Tongue (tissue), 2 donors: ENCODE data around the gene CCNL2. TPM values are rescaled to one million over a fixed set of nuclear protein-coding genes. Genes with fewer than 3 reads are reported as not detected.
"Not testable (repeated sequence)": the region's sequence is repeated elsewhere in the genome, so short reads cannot be mapped to it uniquely, and the experiment has no call there.

Experiments
- DNase-seq: peaks from one replicate; pipeline ENCODE4 v3.0.0-alpha.2; 2015
- total RNA-seq: library from RNA; depleted of rRNA; stranded (reverse); fragments of >200 nt; gene quantifications from one replicate; pipeline ENCODE4 v1.2.3, GENCODE V29; 2014

The CCNL2 gene
- total RNA-seq, 1 donor from 2014 or later: 174 TPM

DNA sequence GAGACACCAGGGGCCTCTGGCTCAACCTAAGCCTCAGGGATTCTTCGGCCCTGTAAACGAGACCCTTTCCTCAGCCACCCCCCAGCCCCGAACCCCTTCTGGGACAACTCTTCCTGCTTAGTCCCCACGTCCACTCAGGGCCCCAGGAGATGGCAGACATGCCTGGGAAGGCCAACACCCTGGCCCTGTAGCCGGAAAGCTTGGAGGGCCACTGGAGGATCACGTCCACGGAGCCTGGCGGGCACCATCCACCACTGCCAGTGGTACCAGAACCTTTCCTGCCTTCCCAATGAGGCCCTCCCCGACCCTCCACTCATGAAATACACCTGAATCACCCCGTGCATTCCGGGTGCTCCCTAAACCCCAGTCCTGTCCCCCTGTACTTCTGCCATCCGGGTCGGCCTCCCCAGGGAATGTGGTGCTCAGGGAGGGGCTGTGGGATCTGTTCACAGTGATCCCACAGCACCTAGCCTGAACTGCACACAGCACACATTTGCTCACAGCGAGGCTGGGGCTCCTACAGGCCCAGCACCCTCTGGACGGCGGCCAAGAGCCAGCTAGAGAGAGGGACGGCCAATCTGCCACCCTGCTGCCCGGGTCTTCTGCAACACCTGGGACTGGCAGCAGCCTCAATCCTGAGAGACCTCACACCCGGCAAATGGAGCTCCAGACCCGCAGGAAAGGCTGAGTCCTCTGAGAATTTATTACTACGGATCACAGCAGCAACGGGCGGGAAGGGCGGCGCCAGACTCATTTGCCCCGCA, 25.9 kb downstream of the CCNL2 start:
- DNase-seq: no peak

DNA sequence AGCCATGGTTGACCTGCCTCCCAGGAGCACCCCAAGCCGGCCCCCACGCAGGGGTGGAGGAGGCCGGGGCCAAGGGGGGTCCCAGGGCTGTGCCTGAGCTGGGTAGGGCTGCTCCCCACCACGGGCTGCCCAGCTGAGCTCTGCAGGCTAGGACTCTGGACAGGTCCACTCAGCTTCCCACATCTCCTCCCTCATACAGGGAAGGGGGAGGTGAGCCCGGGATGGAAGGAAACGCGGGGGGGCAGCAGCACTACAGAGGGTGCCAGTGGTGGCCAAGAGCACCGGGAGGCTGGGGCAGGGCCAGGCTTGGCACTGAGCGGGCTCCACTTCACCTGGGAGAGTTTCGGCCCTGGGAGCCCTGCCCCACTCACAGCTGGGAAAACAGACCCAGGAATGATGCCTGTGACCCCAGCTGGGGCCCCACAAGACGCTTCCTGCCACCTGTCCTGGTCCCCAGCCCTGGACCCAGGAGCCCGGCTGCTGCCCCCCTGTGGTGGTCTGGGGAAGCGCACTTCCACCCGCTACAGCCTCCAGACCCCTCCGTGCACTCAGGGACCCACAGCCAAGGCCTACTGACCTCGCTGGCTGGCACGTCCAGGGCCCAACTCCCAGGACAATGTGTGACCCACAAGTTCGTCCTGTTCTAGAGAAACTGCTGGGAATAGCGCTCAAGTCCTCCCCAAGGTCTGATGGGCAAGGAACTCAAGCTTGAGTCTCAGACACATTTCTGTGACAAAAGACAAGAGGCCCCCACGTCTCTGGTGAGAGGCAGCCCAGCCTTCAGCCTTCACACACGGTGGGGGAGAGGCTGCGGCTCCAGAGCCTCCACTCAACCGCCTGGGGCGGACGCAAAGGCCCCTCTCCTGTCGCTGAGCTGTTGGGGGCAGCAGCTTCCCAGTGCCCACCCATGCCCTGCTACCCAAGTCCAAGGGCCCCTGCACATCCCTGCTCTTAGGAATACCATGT, 27.1 kb downstream of the CCNL2 start:
- DNase-seq: peak; percentile 74

DNA sequence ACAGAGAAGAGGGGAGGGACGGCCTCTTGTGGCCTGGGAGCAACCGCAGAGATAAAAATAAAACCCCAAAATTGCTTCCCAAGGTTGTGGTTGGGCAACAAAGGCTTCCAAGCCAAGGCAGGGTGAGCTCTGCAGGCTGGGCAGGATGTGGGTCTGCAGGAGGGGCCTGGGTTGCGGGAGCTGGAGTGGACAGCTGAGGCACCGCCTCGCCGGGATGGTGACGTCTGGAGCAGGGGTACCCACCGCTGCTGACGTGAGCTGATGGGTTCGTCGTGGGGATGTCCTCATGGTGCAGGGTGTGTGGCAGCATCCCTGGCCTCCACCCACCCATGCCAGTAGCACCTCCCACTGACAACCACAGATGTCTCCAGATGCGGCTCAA, 27.8 kb downstream of the CCNL2 start:
- DNase-seq: no peak

DNA sequence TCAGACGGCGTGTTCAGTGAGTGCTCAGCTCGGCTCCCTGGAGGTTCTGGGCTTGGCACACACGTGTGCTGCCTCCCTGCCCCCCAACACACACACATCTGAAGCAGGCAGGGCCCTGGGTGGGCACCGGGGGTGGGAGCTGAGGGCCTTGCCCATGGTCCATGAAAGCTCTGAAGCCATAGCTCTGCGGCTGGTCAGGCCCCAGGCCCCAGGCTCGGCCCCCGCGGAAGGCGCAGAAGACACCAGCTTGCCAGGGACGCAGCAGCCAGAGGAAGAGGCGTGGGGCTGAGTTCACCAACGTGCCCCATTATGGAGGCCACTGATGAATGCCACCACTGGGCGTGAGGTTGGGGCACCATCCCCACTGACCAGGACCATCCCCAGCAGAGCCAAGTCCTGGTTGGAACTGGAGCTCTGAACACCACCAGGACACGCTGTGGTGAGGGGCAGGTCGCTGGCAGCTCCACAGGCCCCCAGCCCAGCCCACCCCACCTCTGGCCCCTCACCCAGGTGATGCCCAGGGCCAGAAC, 28.3 kb downstream of the CCNL2 start:
- DNase-seq: no peak

DNA sequence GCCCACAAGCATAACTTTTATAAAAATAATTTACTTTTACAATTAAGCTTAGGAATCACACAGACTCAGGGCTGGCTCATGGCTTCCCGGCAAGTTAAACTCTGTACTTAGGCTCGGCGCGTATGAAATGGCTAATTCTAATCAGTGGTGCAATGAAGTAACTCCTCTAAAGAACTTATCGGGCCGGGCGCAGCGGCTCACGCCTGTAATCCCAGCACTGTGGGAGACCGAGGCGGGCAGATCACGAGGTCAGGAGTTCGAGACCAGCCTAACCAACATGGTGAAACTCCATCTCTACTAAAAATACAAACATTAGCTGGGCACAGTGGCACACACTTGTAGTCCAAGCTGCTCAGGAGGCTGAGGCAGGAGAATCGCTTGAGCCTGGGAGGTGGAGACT, 29.0 kb downstream of the CCNL2 start:
- DNase-seq: not testable (repeated sequence)

DNA sequence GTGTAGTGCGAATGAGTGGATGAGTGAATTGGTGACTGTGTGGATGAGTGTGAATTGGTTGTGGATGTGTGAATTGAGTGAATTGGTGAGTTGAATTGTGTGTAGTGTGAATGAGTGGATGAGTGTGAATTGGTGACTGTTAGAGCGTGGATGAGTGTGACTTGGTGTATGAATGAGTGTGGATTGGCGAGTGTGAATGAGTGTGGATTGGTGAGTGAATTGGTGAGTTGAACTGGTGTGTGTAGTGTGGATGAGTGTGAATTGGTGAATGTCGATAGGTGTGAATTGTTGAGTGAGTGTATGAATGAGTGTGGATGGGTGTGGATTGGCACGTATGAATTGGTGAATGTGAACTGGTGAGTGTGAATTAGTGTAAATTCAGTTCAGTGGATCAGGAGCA, 31.8 kb downstream of the CCNL2 start:
- DNase-seq: no peak

DNA sequence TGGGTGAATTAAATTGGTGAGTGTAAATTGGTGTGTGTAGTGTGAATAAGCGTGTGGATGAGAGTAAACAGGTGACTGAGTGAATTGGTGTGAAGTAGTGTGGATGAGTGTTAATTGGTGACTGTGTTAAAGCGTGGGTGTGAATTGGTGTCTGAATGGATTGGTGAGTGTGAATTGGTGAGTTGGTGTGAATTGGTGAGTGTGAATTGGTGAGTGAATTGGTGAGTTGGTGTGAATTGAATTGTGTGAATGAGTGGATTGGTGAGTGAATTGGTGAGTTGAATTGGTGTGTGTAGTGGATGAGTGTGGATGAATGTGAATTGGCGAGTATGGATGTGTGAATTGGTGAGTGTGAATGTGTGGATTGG, 32.5 kb downstream of the CCNL2 start:
- DNase-seq: no peak

DNA sequence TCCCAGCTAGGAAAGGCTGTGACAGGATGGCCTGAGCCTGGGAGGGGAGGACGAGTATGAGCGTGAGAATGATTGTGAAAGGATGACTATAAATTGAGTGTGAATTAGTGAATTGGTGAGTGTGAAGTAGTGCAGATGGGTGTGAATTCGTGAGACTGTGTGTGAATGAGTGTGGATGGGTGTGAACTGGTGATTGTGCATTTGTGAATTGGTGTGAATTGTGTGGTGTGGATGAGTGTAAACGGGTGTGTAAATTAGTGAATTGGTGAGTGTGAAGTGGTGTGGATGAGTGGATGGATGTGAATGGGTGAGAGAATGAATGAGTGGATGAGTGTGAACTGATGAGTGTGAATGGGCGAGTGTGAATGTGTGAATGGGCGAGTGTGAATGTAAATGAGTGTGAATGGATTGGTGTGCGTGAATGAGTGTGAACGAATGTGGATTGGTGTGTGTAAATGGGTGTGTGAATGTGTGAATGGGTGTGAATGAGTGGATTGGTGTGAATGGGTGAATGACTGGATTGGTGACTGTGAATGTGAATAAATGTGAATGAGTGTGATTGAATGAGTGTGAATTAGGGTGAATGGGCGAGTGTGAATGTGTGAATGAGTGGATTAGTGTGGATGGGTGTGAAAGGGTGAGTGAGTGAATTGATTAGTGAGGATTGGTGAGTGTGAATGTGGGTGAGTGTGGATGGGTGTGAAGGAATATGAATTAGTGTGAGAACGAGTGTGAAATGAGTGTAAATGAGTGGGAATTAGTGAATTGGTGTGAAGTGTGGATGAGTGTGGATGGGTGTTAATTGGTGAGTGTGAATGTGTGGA, 33.0 kb downstream of the CCNL2 start:
- no peak for DNase-seq

DNA sequence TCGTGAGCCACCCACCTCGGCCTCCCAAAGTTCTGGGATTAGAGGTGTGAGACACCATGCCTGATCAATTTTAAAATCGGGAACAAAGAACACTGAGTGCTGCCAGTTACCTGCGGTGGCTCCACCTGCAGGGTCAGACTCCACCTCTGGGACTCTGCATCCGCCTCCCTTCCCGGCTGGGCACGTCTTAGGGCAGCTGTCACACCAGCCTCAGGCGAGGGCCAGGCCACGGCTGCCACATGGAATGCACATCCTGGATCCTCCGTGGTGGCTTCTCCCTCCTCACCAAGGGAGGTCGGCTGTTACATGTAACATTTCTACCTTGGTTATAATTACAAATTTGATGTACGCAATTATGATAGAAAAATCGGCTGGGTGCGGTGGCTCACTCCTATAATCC, 34.9 kb downstream of the CCNL2 start:
- no peak for DNase-seq

DNA sequence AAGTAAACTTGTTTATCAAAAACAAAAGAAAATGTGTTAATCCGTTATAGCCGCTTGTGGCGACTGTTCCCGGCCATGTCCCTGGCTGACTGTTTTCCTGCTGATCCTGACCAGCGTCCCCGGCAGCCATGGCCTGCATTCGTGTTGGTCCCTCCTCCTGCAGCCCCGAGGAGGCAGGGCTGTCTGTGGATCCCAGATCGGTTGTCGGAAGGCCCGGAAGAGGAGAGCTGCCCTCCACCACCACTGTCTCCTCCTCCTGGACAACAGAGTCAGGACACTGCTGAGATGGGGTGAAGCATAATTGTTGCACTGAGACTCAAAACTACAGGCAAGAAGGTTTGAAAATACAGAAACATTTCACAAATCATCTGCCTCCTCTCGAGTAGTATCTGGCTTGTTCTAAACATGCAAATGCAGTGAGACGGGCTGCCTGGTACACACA, 37.1 kb downstream of the CCNL2 start:
- peak; percentile 69 for DNase-seq

DNA sequence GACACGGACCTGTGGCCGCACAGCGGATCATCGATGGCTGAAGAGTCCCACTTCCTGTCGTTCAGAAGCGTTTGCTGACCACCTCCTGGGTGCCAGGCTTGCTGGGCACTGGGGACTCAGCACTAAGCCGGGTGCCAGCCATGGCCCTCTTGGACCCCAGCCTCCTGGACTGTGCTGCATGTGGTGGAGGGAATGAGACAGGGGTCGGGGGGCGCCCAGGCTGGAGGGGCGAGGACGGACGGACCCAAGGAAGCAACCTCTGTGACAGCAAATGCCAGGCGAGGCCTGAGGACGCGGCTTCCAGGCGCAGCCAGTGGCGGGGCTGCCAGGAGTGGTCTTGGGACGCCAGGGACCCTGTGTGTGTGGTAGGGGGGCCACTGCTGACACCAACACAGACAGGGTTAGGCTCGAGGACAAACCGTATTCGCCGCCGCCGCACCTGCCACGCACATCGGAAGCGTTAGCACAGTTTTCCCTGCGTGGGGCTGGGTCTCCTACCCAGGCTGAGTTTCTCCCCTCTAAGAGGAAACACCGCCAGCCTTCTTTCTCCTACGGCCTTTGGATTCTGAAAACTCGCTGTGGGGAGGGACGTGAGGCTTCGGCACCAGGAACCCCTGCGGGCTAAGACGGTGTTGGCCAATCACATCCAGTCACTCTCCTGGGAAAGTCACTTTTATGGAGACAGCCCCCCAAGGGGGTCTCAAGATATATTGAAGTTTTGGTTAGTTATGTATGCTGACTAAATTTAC, 37.7 kb downstream of the CCNL2 start:
- no peak for DNase-seq

DNA sequence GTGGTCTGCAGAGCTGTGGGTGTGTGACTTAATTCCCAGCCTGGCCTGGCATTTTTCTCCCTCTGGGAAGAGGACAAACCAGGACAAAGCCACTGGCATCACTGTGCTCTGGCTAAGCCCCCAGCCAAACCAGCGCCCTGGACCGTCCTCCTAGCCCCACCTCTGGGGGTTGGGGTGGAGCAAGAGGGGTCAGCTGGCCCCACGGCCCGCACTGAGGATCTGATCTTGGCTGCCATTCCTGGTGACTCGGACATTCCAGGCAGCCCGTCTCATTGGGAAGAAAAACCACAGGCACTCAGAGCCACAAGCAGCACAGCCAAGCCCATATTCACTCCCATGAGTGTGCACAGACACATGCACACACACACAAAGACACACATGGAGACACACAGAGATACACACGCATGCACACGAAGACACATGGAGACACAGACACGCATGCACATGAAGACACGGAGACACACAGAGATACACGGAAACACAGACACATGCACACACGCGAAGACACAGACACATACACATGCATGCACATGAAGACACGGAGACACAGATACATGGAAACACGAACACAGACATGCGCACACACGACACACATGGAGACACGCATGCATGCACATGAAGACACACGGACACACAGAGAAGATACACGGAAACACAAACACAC, 38.5 kb downstream of the CCNL2 start:
- peak; percentile 48 for DNase-seq

DNA sequence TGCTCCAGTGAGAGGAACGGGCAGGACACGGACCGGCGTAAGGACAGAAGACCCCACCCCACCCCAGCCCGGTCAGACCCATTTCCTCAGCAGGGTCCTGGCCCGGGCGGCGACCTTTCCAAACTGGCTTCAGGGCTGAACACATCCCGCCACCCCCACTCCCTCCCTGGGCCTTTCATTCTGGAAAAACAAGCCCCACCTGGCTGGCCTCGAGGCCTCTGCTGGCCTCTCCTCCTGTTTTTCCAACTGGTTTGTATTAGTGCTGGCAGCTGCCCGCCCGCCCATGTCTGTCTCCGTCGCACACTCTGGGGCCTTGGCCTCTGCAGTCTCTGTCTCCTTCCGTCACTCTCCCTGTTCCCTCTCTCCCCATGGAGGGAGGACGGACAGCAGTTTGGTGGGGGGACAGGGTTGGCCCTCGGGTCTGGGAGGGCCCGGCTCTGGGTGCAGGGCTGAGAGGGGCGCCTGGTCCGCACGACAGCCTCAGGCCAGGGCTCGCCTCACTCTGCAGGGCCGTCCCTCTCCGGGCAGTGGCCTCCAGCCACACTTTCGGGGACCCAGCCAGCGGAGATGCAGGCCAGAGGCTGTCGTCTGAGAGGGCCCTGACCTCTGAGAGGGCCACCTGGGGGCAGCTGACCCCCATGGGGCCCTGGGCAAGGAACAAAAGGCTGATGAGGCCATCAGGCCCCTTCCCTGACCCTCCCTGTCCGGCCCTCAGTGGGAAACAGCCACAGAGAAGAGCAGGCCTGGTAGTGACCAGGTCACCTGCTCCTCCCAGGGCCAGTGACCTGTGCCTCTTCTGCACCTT, 39.3 kb downstream of the CCNL2 start:
- DNase-seq: peak; percentile 78

DNA sequence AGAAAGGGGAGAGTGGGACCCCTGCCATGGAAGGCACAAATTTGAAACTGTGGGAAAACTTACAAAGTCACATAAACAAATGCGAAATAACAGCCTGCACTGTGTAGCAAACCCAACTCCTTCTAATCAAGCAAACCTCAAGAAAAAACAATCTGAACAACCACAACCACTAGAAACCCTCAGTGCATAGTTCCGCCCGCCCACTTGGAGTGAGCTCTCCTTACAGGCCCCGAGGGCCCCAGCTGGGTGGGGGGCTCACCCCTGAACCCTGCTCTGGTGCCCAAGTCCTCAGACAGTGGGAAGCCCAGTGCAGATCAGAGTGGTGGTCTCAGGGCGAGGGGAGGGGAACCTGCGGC, 39.8 kb downstream of the CCNL2 start:
- DNase-seq: peak; percentile 46

DNA sequence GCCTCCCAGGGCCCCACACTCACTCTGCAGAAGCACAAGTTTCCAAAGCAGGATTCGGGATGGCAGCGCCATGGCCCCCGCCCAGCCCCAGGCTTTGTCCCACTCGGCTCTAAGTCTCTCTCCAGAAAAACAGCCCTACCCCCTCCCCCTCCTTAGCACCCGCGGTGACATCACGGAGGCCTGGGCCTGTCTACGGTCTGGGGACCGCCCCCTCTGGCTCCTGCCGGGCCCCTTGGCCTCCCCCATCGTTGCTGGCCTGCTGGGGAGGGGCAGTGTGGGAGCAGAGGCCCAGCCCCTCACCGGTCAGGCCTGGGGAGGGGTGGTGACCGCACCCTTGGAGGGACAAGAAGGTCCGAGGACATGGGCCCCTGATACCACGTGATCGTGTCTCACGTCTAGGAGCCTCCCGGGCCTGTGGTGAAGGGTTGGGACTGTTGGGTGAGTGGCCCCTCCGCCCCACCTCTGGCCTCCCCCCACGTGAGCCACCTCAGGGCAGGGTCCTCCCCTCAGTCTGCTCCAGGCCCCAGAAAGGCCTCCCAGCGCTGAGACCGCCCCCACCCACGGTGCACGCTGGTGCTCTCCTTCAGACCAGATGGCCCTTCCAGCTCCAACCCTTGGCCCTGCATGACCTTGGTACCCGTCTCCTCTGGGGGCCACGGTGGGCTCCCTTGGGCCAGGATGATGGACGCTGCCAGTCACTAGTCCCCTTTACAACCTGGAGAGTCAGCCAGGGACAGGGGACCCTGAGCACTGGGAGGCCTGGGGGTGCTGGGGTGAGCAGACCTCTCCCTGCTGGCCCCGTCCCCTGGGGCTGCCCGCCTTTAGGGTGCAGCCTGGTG, 40.5 kb downstream of the CCNL2 start, which contains the start of gene MXRA8:
Gene MXRA8 (minus strand): TSS at position 123 of the 839 bp plus-strand sequence. CDS start 51 bp downstream, at position 72.
- DNase-seq: peak; percentile 92

DNA sequence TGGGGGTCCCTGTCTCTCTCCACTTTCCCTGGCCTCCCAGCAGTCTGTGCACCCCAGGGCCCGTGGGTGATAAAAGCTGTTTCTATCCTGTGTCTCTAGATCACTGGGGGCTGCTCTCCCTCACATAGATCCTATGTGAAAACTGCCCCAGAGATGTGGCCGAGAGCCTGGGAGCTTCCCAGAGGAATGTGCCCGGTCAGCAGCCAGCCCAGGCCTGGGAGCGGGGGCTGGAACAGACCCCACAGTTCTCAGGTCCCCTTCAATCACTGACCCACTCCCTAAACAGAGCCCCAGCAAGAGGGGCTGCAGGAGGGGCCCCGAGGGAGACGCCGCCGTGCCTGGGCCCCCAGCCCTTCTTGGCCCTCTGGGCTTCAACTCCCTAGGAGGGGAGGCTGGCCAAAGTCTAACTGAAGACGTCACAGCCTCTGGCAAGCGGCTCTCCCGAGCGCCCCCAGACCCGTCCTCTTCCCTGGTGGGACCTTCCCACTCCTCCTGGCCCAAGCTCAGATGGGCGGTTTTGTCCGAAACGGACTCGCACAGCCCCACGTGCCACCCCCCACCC, 41.2 kb downstream of the CCNL2 start:
- DNase-seq: no peak

DNA sequence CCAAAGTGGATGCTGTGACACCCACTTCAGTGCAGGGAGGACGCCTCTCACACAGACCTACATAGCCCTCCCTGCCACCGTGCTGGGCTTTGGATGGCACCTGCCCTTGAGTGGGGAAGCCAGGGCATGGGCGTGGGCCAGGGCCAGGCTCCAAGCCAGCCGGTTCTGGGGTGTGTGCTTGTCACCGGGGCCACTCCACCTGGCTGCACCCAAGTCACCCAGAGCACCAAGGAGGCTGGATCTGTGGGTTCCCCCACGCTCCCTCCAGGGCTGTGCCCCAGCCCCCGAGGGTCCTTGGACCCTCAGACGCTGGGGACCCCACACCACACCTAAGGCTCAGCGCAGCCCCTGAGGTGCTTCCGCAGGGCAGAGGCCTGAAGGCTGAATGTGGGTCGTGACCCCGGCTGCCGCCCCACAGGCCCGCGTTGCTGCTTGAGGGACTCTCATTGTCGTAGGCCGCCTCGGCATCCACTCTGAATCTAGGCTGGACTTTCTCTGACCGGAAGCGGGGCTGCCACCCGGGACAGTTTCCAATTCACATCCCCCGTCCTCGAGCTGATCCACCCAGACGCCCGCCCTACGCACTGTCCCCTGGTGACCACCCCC, 42.2 kb downstream of the CCNL2 start:
- no peak for DNase-seq

DNA sequence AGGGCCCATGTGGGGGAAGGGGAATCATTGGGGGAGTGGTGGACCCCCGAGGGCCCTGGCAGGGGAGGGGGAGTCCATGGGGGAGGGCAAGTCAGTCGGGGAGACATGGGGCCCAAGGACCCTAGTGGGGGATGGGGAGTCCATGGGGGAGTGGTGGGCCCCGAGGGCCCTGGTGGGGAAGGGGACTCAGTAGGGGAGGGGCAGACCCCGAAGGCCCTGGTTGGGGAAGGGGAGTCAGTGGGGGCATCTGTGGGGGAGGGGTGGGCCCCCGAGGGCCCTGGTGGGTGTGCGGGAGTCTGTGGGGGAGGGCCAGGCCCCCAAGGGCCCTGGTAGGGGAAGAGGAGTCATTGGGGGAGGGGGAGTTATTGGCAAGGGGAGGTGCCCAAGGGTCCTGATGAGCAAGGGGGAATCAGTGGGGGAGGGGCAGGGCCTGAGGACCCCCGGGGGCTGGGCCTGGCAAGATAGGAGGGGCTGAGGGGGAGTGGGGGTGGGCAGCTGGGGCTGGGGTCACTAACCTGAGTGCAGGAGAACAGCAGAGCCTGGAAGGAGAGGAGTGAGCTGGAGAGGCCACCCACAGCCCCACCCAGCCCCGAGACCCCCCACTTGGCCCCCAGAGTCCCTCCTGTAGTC, 42.9 kb downstream of the CCNL2 start:
- DNase-seq: no peak
